DMS 273 (cell line): ENCODE data around the gene PHF24.

Experiments
- DNase-seq: peaks from one replicate; lab custom pipeline; 2025; ENCODE audit not compliant: unreplicated experiment; lab: John Stamatoyannopoulos, UW

PHF24 gene

DNA sequence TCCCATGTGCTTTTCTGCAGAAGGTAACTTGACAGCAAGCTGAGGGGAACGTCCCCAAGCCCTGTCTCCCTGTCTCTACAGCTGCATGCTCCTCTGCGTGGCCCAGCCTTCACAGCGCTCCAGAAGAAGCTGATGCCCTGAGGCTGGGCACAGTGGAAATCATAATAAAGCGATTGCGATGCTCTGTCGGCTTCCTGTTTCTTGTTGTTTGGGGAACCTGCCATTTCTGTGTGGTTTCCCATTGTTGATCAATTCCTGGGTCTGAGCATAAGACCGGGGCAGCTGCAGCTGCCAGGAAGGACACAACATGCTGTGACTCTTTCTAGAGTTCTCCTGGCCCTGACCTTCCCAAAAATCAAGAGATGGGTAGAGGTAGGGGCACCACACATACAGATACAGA lies 24.3 kb downstream of the PHF24 start:
- DNase-seq: no peak

DNA sequence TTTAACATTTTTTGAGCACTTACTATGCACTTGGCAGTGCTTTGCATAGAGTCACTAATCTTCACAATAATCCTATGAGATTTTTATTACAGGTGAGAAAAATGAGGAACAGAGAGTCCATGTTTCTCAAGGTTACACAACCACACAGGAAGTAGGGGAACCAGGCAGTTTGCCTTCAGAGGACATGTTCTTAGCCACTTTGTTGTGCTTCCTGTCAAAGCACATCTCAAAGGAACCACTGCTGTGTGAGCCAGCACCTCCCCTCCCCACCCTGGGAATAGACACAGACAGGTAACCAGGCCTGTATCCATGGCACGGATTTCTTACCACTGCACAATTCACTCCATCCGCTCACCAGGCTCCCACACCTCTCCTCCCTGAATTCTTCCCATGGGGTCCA lies 25.1 kb downstream of the PHF24 start:
- DNase-seq: no peak

GRCh38 chr9:34984049-34984448 lies 26.0 kb downstream of the PHF24 start:
- DNase-seq: peak; percentile 19

DNA sequence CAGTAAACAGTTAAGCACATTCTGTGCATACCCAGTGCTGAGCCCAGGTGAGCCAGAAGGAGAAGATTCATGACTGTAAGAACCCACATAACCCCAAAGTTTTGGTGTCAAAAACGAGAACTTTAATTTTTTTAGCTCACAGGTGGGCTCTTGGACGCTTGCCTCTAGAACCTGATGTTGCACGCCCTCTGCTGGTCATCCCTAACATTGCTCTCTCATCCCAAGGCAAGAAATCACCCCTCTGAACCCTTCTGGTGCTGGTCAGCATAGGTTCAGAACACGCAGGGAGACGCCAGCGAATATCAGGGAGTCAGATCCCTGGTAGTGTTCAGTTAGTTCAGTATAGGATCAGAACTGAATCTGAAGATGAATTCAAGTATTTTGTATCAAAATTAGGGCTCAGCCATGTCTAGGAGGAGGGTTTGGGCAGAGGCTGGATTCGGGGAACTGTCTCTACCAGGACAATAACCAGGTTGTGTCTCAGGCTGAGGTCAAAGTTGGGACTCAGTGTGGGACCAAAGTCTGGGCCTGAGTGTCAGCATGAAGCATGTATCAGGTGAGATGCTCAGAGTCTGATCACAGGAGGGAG lies 27.3 kb downstream of the PHF24 start:
- DNase-seq: peak; percentile 76

GRCh38 chr9:34986540-34987047 lies 28.5 kb downstream of the PHF24 start:
- peak; percentile 83 for DNase-seq

GRCh38 chr9:34987160-34987901 lies 29.2 kb downstream of the PHF24 start:
- no peak for DNase-seq

- DNase-seq: peak; percentile 51
Observed at GRCh38 chr9:34988218-34989002, 30.3 kb downstream of the PHF24 start.

- DNase-seq: peak; percentile 99
Observed at GRCh38 chr9:34989003-34989945, 31.2 kb downstream of the PHF24 start, which contains the start of gene DNAJB5. DNAJB5 (plus strand) TSS chr9:34989745; CDS start chr9:34990631, 886 bp downstream.

GRCh38 chr9:34989946-34990635 lies 32.0 kb downstream of the PHF24 start:
- DNase-seq: peak; percentile 79

DNA sequence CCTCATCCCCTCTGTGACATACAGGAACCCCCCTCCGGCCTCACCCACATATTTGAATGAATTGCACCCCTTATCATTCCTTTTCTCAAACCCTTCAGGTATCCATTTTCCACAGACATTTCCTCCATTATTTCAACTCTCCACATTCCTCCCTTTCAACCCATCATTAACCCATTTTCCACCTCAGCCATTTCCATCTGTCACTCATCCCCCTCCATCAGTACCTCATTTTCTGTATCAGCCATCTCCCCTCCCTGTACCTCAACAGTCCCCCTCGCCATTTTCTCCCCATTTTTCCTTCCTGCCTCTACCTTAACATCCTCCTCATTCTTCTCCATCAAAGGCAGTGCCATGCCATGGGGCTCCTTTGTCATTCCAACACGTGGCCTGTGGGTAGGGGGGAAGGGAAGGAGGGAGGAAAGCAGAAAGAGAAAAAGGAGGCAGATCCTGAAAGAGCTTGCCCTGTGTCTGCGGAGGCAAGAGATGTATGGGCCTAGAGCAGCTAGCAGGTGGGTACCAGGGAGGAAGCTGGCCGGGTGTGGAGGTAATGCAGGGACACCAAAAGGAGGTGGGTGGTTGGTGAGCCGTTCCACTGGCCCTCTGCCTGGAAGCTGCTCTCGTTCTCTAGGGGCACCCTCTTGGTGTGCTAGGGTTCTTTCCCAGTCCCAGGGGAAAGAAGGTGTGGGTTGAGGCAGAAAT lies 33.0 kb downstream of the PHF24 start:
- DNase-seq: no peak

DNA sequence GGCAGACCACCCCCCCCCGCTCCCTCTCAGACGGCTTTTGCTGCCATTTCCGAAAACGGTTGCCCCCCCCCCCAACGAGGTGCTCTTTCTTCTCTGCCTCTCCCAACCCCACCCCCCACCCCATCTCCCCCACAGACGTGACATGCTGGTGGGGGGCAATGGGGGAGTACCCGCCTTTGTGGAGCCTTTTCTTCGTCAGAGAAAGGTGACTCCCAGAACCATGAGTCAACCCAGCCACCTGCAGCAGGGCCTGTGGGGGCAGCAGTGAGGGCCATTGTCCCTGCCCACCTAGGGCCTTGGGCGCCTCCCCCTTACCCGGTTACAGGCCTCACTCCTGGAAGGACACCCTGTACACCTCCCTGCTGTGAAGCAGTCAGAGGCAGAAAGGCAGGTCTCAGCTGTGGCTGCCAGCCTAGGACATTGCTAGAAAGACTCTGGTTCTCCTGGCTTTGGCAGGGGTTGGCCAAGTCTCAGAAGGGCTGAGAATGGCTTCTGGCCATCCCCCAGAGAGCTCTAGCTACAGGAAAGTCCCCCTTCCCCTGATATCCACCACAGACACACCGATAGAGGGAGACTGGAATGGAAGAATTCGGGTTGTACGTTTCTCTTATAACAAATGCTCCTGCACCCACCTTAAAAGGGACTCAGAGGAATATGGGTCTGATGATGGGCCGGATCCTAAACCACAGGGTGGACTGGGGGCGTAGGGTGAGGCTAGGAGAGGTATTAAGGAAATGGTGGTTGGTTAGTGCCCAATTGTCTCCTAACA lies 33.7 kb downstream of the PHF24 start:
- DNase-seq: peak; percentile 29

GRCh38 chr9:34992376-34992951 lies 34.4 kb downstream of the PHF24 start:
- peak; percentile 16 for DNase-seq

DNA sequence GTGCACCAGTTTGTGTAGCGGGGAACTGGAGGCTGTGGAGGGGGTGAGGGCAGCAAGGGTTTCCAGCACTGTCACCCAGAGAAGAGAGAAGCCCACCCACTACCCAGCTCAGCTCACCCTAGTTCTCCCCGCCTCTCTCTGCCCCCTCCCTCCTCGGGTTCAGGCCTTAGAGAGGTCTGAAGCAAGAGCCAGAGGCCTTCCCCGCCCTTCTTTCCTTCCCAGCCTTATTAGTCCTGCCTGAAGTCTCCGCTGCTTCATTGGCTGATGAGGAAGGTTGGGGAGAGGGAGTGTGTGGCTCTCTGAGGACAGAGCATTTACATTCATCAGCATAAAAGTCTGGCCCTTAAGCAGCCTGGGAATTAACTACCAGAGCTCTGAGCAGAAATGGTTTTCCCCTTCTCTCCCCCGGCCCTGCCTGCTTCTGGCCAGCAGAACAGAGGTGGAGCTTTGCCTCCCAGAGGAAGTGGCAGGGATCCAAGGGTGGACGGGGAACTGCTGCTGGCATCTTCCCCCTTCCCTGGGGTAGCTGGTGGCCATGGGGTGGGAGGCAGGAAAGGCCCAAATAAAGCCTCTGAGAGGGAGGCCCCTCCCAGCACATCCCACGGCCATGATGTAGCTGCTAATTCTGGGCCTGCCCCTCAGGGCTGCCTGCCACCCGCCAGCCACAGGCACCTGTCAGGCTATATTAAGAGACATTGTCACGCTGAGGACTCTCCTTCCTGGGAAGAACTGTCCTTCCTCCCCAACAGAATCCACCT lies 35.6 kb downstream of the PHF24 start:
- DNase-seq: peak; percentile 81

DNA sequence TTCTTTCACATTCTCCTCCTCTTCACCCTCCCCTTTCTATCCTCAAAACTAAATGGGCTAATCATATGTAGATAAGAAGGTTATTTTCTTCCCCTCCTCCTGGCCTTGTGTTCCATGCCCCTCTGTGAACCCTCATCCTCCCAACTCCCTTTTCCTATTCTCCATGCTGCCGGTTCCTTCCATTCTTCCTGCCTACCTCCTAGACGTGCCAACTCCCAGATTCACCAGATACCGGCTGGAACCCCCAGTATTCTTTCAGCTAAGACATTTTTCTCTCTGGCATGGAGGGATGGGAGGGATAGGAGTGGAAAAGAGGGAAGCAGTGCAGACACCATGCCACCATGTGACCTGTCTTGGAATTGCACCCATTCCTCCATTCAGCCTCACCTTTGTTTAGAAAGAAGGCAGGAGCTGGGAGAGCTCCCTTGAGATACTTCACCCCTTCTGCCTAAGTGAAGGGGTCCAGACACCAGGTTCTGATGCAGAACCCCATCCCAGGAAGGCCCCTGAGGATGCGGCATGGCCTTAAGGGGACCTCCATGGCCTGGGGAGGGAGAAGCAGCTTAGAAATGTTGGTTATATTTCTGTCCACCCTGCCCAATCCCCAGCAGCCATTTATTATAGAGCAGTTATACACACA lies 36.3 kb downstream of the PHF24 start:
- DNase-seq: peak; percentile 81

DNA sequence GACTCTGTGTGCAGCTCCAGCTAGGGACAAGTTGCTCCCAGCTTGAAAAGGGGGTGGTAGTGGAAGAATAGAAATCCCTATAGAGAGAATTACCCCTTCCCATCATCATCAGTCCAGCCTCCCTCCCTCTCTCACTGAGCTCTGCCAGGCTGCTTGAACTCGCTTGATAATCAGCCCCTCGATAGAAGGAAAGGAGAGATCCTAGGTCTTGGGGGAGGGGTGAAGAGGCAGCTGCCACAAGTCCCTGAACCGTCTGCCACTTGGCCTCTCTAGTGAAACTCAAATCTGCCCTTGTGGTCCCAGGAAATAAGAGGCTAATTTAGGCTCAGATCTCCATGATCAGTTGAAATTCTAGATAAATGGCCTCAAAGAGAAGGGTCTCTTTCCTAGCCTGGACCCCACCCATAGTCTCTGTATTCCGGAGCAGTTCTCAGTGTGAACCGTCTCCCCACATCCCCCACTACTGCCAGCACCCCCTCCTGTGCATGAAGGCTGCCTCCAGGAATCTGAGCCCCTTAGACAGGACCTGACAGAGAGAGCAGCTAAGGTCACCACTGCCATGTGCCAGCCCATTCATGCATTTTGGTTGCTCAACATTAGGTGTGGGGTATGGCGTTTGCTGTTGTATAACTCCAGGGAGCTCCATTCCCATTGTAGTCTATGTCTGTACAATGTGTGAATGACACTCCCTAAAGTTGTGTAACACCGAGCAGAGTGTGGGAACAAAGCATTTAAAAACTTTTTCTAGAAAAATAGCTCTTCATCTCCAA lies 37.0 kb downstream of the PHF24 start:
- DNase-seq: peak; percentile 88

- no peak for DNase-seq
Observed at GRCh38 chr9:34995670-34996060, 37.6 kb downstream of the PHF24 start.
